Endothelial cell of umbilical vein (primary cell): ENCODE data around the gene PLPPR3. TPM values are rescaled to one million over a fixed set of nuclear protein-coding genes. Genes with fewer than 3 reads are reported as not detected.
A peak's percentile ranks its signal among the peaks of the same experiment; 100 is the strongest.

Experiments
- BruUV-seq: library from RNA; stranded (reverse); fragments of 400-500 nt; replicated peaks from 2 replicates; lab custom pipeline; 2021; lab: Mats Ljungman, UMichigan
- CTCF ChIA-PET: fragments of 300-600, 350-600 bp; sonication (Branson Sonifier 250); formaldehyde crosslinking; loops from one replicate; lab custom pipeline; 2021; ENCODE audit warnings: antibody characterized with exemption, inconsistent platforms; lab: Charles Lee
- POLR2A ChIA-PET: fragments of 300-600, 350-600 bp; sonication (Branson Sonifier 250); formaldehyde crosslinking; loops from one replicate; lab custom pipeline; 2021; ENCODE audit warnings: antibody characterized with exemption, inconsistent platforms; lab: Charles Lee
- DNase-seq: peaks from one replicate; pipeline ENCODE4 v3.0.0-alpha.2; 2011; ENCODE audit warnings: low read depth, low spot score
- FAIRE-seq: peaks from 2 replicates; lab custom pipeline; 2011; peaks lifted over from hg19 to GRCh38; lab: Jason Lieb, UNC
- H2AFZ ChIP-seq: 2 replicates; pipeline ENCODE4 v1.6.0; 2012; ENCODE audit warnings: low read depth, low read length, control low read depth, inconsistent platforms
- H3K27ac ChIP-seq: 2 replicates; pipeline ENCODE4 v1.5.1; 2011; ENCODE audit warnings: low read depth, mild to moderate bottlenecking, control low read depth, low read length, moderate library complexity; ENCODE audit not compliant: insufficient read depth
- H3K27me3 ChIP-seq, 2 experiments: 2 replicates each; pipeline versions ENCODE4 v1.6.0 to v1.6.1; 2011; ENCODE audit warnings: low read length in 2 of 2, mixed read lengths in 1 of 2; ENCODE audit not compliant: control insufficient read depth in 2 of 2, insufficient read depth in 2 of 2
- H3K36me3 ChIP-seq, 2 experiments: 2 replicates in 1 of 2; 3 replicates in 1 of 2; pipeline ENCODE4 v1.5.1; 2011; ENCODE audit warnings: low read length in 2 of 2, mild to moderate bottlenecking in 1 of 2, moderate library complexity in 1 of 2; ENCODE audit not compliant: control insufficient read depth in 2 of 2, insufficient read depth in 2 of 2; ENCODE audit errors: extremely low read depth in 1 of 2
- H3K4me1 ChIP-seq: 3 replicates; pipeline ENCODE4 v1.5.1; 2011; ENCODE audit warnings: mild to moderate bottlenecking, low read length; ENCODE audit not compliant: control insufficient read depth, insufficient read depth; ENCODE audit errors: extremely low read depth
- H3K4me2 ChIP-seq: 2 replicates; pipeline ENCODE4 v1.6.1; 2011; ENCODE audit warnings: low read length, control low read depth, mixed read lengths; ENCODE audit not compliant: insufficient read depth
- H3K4me3 ChIP-seq, 3 experiments: fragments of 200-600 bp in 1 of 3; sonication (generic), shearing (Covaris generic) in 1 of 3; replicated peaks in 1 of 3; 2 replicates each; pipeline ENCODE4 v1.5.1; 2011 to 2016; ENCODE audit warnings: control low read depth in 3 of 3, low read length in 3 of 3, mild to moderate bottlenecking in 2 of 3, inconsistent platforms in 1 of 3, low read depth in 1 of 3, moderate library complexity in 1 of 3; ENCODE audit not compliant: insufficient read depth in 1 of 3
- H3K79me2 ChIP-seq: 2 replicates; pipeline ENCODE4 v1.6.0; 2012; ENCODE audit warnings: low read length, inconsistent platforms; ENCODE audit not compliant: control insufficient read depth, insufficient read depth
- H3K9ac ChIP-seq: replicated peaks from 2 replicates; pipeline ENCODE3; 2011; ENCODE audit warnings: low read length, control low read depth; ENCODE audit not compliant: insufficient read depth; ENCODE audit errors: extremely low read depth
- H3K9me1 ChIP-seq: replicated peaks from 3 replicates; pipeline ENCODE4 v1.6.0; 2011; ENCODE audit warnings: mild to moderate bottlenecking, low read length; ENCODE audit not compliant: control insufficient read depth, insufficient read depth; ENCODE audit errors: extremely low read depth
- H3K9me3 ChIP-seq: replicated peaks from 2 replicates; pipeline ENCODE4 v1.5.1; 2012; ENCODE audit warnings: low read length, inconsistent platforms; ENCODE audit not compliant: control insufficient read depth, insufficient read depth
- H4K20me1 ChIP-seq: replicated peaks from 2 replicates; pipeline ENCODE3; 2011; ENCODE audit warnings: mild to moderate bottlenecking, low read length; ENCODE audit not compliant: control insufficient read depth, insufficient read depth; ENCODE audit errors: extremely low read depth
- EZH2 ChIP-seq: IDR thresholded peaks from 2 replicates; pipeline ENCODE4 v1.6.1; 2012; ENCODE audit warnings: borderline replicate concordance, low read depth, mild to moderate bottlenecking, moderate library complexity, low read length, inconsistent platforms; ENCODE audit not compliant: severe bottlenecking
- FOS ChIP-seq: IDR thresholded peaks from 2 replicates; pipeline ENCODE4 v1.6.1; 2011; ENCODE audit warnings: mild to moderate bottlenecking, low read length, moderate library complexity, borderline replicate concordance; ENCODE audit not compliant: insufficient read depth
- GATA2 ChIP-seq: IDR thresholded peaks from 2 replicates; pipeline ENCODE4 v1.7.0; 2011; ENCODE audit warnings: low read depth, mild to moderate bottlenecking, moderate library complexity, mixed read lengths, low read length; ENCODE audit not compliant: insufficient read length, insufficient read depth
- JUN ChIP-seq: IDR thresholded peaks from 2 replicates; pipeline ENCODE4 v1.6.1; 2011; ENCODE audit warnings: borderline replicate concordance, low read depth; ENCODE audit not compliant: insufficient read length, insufficient read depth
- MAX ChIP-seq: IDR thresholded peaks from 2 replicates; pipeline ENCODE4 v1.6.1; 2011; ENCODE audit not compliant: insufficient read depth, insufficient read length
- MYC ChIP-seq: IDR thresholded peaks from one replicate; pipeline ENCODE4 v1.6.1; 2011; ENCODE audit warnings: mild to moderate bottlenecking, low read depth, low read length
- POLR2AphosphoS5 ChIP-seq: IDR thresholded peaks from 2 replicates; pipeline ENCODE4 v1.6.1; 2012; ENCODE audit warnings: low read depth, mild to moderate bottlenecking, control low read depth, low read length, moderate library complexity; ENCODE audit not compliant: insufficient read depth
- dilution Hi-C: fragments of 300-500 bp; cut with MboI; formaldehyde crosslinking; loops from one replicate; pipeline ENCODE4 v1.15.0; 2019; ENCODE audit warnings: low sequenced_read_pairs; ENCODE audit not compliant: extremely low pct_ligation_motif_present
- intact Hi-C: fragments of 100-400 bp; cut with micrococcal nuclease; formaldehyde crosslinking; loops from one replicate; pipeline ENCODE4 v1.10.0; 2022
- polyA plus RNA-seq, 4 experiments: library from polyadenylated mRNA; depleted of rRNA in 3 of 4; stranded (reverse) in 3 of 4; unstranded in 1 of 4; fragments of >200 nt; gene quantifications; 2 replicates each; pipeline versions ENCODE4 v1.2.1 to v1.2.3, GENCODE V29; 2011 to 2012; ENCODE audit warnings: missing spikeins in 1 of 4
- total RNA-seq: library from RNA; stranded (reverse); gene quantifications from 2 replicates; pipeline ENCODE4 v1.2.3, GENCODE V29; 2021
- TF ChIP-seq, protein P1 (sequence below), 2 donors: IDR thresholded peaks; 1 replicate in 1 of 2; 2 replicates in 1 of 2; pipeline ENCODE4 v1.5.1; 2011; ENCODE audit warnings: low read length in 2 of 2, mild to moderate bottlenecking in 2 of 2, moderate library complexity in 2 of 2, control low read depth in 1 of 2, inconsistent platforms in 1 of 2, low read depth in 1 of 2; ENCODE audit not compliant: insufficient read depth in 1 of 2; ENCODE audit errors: extremely low read depth in 1 of 2

Gene PLPPR3
- total and polyA plus RNA-seq, 2 donors (not counting 3 experiments of a cell fraction or from before 2014, with no cell fraction given), result 1.1 to 1.2 TPM

GRCh38 chr19:850979-851335 is 29.2 kb upstream of the PLPPR3 start:
- H3K27ac ChIP-seq, result no peak overlapping the region
- no peak overlapping the region for H3K9ac ChIP-seq
- H3K4me1 ChIP-seq, result no peaks in the 10 kb centered on the region
- H3K79me2 ChIP-seq, result no peaks in the 10 kb centered on the region
- H3K4me3 ChIP-seq, result no peak overlapping the region
- no TSS peak for BruUV-seq
- no peaks in the 10 kb centered on the region for H4K20me1 ChIP-seq
- TF ChIP-seq EZH2 (no peak), FOS (no peak), GATA2 (no peak), MAX (no peak), POLR2AphosphoS5 (no peak), MYC (no peak), JUN (no peak)
- TF ChIP-seq, protein P1, sequence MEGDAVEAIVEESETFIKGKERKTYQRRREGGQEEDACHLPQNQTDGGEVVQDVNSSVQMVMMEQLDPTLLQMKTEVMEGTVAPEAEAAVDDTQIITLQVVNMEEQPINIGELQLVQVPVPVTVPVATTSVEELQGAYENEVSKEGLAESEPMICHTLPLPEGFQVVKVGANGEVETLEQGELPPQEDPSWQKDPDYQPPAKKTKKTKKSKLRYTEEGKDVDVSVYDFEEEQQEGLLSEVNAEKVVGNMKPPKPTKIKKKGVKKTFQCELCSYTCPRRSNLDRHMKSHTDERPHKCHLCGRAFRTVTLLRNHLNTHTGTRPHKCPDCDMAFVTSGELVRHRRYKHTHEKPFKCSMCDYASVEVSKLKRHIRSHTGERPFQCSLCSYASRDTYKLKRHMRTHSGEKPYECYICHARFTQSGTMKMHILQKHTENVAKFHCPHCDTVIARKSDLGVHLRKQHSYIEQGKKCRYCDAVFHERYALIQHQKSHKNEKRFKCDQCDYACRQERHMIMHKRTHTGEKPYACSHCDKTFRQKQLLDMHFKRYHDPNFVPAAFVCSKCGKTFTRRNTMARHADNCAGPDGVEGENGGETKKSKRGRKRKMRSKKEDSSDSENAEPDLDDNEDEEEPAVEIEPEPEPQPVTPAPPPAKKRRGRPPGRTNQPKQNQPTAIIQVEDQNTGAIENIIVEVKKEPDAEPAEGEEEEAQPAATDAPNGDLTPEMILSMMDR (IDR thresholded peaks at IDR 0.05; ENCODE audit: extremely low read depth in 1 of 2, insufficient read depth in 1 of 2, low read depth in 1 of 2, low read length in 2 of 2), result no peak
- peak overlapping the region; percentile 55 for H2AFZ ChIP-seq
- no peaks in the 10 kb centered on the region for H3K9me3 ChIP-seq
- no peaks in the 10 kb centered on the region for H3K9me1 ChIP-seq
- H3K27me3 ChIP-seq, result no peaks in the 10 kb centered on the region
- ChIA-PET POLR2A (no interaction called here), CTCF (interaction anchor here (1.1 kb wide), 1 partner anchor 81 kb away, joined by 10 read pairs; no protein-coding TSS in a partner anchor)
- no peaks in the 10 kb centered on the region for H3K36me3 ChIP-seq
- DNase-seq (no peak), FAIRE-seq (no peak)
- dilution Hi-C loops (no loop called here), intact Hi-C loops (no loop called here)
- H3K4me2 ChIP-seq, result no peak overlapping the region
